HG03354 (cell line): Measurements from ENCODE around the gene TMIGD3.

ENCODE experiments used
- ATAC-seq: cut with Tn5 transposase; IDR thresholded peaks from one replicate; pipeline ENCODE4 v1.9.1; 2021; ENCODE audit warnings: mild to moderate bottlenecking; ENCODE audit not compliant: unreplicated experiment, poor library complexity, severe bottlenecking

Gene TMIGD3

GRCh38 chr1:111480674-111481073, 22.8 kb downstream of the TMIGD3 start:
- ATAC-seq: no peak

GRCh38 chr1:111476761-111477309, 26.6 kb downstream of the TMIGD3 start:
- peak; percentile 77 for ATAC-seq

GRCh38 chr1:111476214-111476613, 27.2 kb downstream of the TMIGD3 start:
- no peak for ATAC-seq

- no peak for ATAC-seq
These were observed 27.7 kb downstream of the TMIGD3 start for GRCh38 chr1:111475701-111476100.

GRCh38 chr1:111474521-111474920, 28.9 kb downstream of the TMIGD3 start:
- ATAC-seq: no peak

GRCh38 chr1:111474106-111474505, 29.3 kb downstream of the TMIGD3 start:
- no peak for ATAC-seq

GRCh38 chr1:111471538-111471937, 31.9 kb downstream of the TMIGD3 start:
- ATAC-seq: no peak

GRCh38 chr1:111471012-111471411, 32.4 kb downstream of the TMIGD3 start:
- no peak for ATAC-seq

GRCh38 chr1:111470596-111470995, 32.8 kb downstream of the TMIGD3 start:
- ATAC-seq: no peak

- ATAC-seq: no peak
These were observed 33.9 kb downstream of the TMIGD3 start for GRCh38 chr1:111469539-111469938.

- no peak for ATAC-seq
These were observed 34.7 kb downstream of the TMIGD3 start for GRCh38 chr1:111468717-111469100.

- no peak for ATAC-seq
These were observed 35.3 kb downstream of the TMIGD3 start for GRCh38 chr1:111467865-111468716.

- no peak for ATAC-seq
These were observed 37.0 kb downstream of the TMIGD3 start for GRCh38 chr1:111466480-111466879.

GRCh38 chr1:111465754-111466153, 37.7 kb downstream of the TMIGD3 start:
- no peak for ATAC-seq

- no peak for ATAC-seq
These were observed 40.3 kb downstream of the TMIGD3 start for GRCh38 chr1:111463029-111463683.

- no peak for ATAC-seq
These were observed 40.9 kb downstream of the TMIGD3 start for GRCh38 chr1:111462370-111463028.

GRCh38 chr1:111461765-111462164, 41.7 kb downstream of the TMIGD3 start:
- no peak for ATAC-seq

- ATAC-seq: no peak
These were observed 47.8 kb downstream of the TMIGD3 start for GRCh38 chr1:111455642-111456031.

- ATAC-seq: no peak
These were observed 48.4 kb downstream of the TMIGD3 start for GRCh38 chr1:111454859-111455641.

- ATAC-seq: no peak
These were observed 49.7 kb downstream of the TMIGD3 start for GRCh38 chr1:111453706-111454105.
